ENCODE results near the gene ZCCHC7.

ZCCHC7 gene

DNA sequence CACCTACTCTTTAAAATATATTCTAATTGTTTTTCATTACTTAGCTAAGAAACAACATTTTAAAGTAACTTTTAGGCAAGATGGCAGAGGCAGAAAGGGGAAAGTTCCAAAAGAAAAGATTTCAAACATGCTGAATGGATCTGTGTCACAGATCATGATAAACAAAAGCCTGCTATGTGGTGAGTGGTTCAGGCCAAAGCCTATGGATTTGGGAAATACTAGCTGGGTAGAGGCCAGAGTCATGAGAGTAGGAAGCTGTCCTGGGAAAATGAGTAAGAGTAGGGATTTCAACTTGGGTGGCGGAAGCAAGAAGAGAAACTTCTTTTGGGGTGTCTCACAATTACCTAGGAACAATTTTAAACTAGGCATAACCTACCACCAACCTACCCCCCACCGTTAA lies 233.4 kb downstream of the ZCCHC7 start:
- Histone ChIP-seq H3K4me1 (ENCODE audit: low read depth, poor library complexity, severe bottlenecking) (no peaks in the 10 kb centered on the region), H3K27me3 (ENCODE audit: insufficient read depth, low read depth) (no peaks in the 10 kb centered on the region), H4K20me1 (ENCODE audit: insufficient read depth) (no peaks in the 10 kb centered on the region), H3K36me3 (ENCODE audit: insufficient read depth) (no peaks in the 10 kb centered on the region), H3K4me2 (no peak overlapping the region), H3K4me3 (IDR thresholded peaks at IDR 0.05; ENCODE audit: insufficient read depth, low read depth, low read length) (no peak overlapping the region), H2AFZ (ENCODE audit: low read depth) (no peak overlapping the region), H3K9ac (no peak overlapping the region), H3K27ac (no peak overlapping the region), H3K79me2 (ENCODE audit: insufficient read depth, low read depth) (no peaks in the 10 kb centered on the region)
- TF ChIP-seq, protein P1, sequence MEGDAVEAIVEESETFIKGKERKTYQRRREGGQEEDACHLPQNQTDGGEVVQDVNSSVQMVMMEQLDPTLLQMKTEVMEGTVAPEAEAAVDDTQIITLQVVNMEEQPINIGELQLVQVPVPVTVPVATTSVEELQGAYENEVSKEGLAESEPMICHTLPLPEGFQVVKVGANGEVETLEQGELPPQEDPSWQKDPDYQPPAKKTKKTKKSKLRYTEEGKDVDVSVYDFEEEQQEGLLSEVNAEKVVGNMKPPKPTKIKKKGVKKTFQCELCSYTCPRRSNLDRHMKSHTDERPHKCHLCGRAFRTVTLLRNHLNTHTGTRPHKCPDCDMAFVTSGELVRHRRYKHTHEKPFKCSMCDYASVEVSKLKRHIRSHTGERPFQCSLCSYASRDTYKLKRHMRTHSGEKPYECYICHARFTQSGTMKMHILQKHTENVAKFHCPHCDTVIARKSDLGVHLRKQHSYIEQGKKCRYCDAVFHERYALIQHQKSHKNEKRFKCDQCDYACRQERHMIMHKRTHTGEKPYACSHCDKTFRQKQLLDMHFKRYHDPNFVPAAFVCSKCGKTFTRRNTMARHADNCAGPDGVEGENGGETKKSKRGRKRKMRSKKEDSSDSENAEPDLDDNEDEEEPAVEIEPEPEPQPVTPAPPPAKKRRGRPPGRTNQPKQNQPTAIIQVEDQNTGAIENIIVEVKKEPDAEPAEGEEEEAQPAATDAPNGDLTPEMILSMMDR (conservative IDR thresholded peaks at IDR 0.05; ENCODE audit: low read depth, low read length), result no peak

DNA sequence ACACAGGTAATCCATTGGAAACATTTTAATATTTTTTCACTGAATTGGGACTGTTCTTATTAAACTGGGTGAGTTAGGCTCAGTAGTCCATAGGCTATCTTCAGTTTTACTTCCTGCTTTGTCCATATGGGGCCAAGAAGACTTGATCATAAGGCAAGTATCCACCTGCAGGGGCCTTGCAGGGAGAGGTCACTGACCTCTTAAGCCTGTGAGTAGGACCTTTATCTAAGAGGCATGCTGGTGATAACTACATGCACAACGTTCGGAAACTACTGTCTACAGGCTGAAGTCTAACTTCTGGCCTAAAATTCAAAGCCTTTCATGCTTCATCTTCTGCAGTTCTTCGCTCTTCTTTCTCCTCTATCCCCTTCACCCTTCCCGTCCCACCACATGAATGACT lies 242.1 kb downstream of the ZCCHC7 start:
- Histone ChIP-seq H3K4me1 (ENCODE audit: low read depth, poor library complexity, severe bottlenecking) (no peaks in the 10 kb centered on the region), H3K27ac (no peak overlapping the region), H3K27me3 (ENCODE audit: insufficient read depth, low read depth) (no peaks in the 10 kb centered on the region), H4K20me1 (ENCODE audit: insufficient read depth) (no peaks in the 10 kb centered on the region), H3K36me3 (ENCODE audit: insufficient read depth) (no peaks in the 10 kb centered on the region), H3K9ac (no peak overlapping the region), H3K79me2 (ENCODE audit: insufficient read depth, low read depth) (no peaks in the 10 kb centered on the region), H3K4me3 (IDR thresholded peaks at IDR 0.05; ENCODE audit: insufficient read depth, low read depth, low read length) (no peak overlapping the region), H2AFZ (ENCODE audit: low read depth) (no peak overlapping the region), H3K4me2 (no peak overlapping the region)
- TF ChIP-seq, protein P1 (conservative IDR thresholded peaks at IDR 0.05; ENCODE audit: low read depth, low read length), result no peak

DNA sequence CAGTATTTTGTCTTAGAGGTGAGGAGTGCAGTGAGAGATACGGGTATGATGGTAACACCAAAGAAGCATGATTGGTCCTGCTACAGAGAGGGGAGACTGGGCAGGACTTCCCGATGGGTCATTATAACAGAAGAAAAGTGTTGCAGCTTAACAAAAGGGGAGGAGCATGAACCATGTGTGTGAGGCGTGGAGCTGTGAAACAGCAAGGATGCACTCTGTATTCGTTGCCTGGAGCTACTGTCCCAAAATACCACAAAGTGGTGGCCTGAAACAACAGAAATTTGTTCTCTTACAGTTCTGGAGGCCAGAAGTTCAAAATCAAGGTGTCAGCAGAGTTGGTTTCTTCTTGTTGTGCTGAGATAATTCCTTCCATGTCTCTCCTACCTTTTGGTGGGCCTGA lies 242.8 kb downstream of the ZCCHC7 start:
- H3K4me1 ChIP-seq (ENCODE audit: low read depth, poor library complexity, severe bottlenecking), result no peaks in the 10 kb centered on the region
- H2AFZ ChIP-seq (ENCODE audit: low read depth), result no peak overlapping the region
- H3K27me3 ChIP-seq (ENCODE audit: insufficient read depth, low read depth), result no peaks in the 10 kb centered on the region
- TF ChIP-seq, protein P1 (conservative IDR thresholded peaks at IDR 0.05; ENCODE audit: low read depth, low read length), result no peak
- no peak overlapping the region for H3K27ac ChIP-seq
- H3K4me3 ChIP-seq (IDR thresholded peaks at IDR 0.05; ENCODE audit: insufficient read depth, low read depth, low read length), result no peak overlapping the region
- no peaks in the 10 kb centered on the region for H3K36me3 ChIP-seq (ENCODE audit: insufficient read depth)
- H4K20me1 ChIP-seq (ENCODE audit: insufficient read depth), result no peaks in the 10 kb centered on the region
- no peak overlapping the region for H3K4me2 ChIP-seq
- no peaks in the 10 kb centered on the region for H3K79me2 ChIP-seq (ENCODE audit: insufficient read depth, low read depth)
- no peak overlapping the region for H3K9ac ChIP-seq

DNA sequence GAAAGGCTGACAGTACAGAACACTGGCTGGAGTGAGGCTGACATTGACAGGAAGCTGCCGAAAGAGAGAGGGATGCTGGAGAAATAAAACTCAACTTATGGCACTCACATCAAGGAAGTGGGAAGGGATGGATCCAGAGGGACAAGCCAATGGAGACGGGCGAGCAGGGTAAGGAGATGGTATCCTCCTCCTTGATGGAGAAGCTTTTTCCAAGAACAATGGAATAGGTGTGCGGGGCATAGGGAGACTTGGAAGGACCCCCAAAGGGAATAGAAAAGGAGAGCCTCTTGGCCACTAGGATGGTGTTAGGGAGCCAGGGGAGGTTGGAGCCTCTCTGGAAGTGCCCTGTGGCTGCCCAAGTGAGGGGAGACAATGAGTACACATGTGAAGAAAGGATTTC lies 243.8 kb downstream of the ZCCHC7 start:
- Histone ChIP-seq H3K4me3 (IDR thresholded peaks at IDR 0.05; ENCODE audit: insufficient read depth, low read depth, low read length) (no peak overlapping the region), H3K9ac (no peak overlapping the region), H3K27ac (no peak overlapping the region), H3K4me1 (ENCODE audit: low read depth, poor library complexity, severe bottlenecking) (no peaks in the 10 kb centered on the region), H3K79me2 (ENCODE audit: insufficient read depth, low read depth) (no peaks in the 10 kb centered on the region), H3K27me3 (ENCODE audit: insufficient read depth, low read depth) (no peaks in the 10 kb centered on the region), H2AFZ (ENCODE audit: low read depth) (no peak overlapping the region), H4K20me1 (ENCODE audit: insufficient read depth) (no peaks in the 10 kb centered on the region), H3K36me3 (ENCODE audit: insufficient read depth) (no peaks in the 10 kb centered on the region), H3K4me2 (no peak overlapping the region)
- TF ChIP-seq, protein P1 (conservative IDR thresholded peaks at IDR 0.05; ENCODE audit: low read depth, low read length), result no peak
